Effector memory CD8-positive, alpha-beta T cell (primary cell): ENCODE measurements around the gene PPP3CA.

Experiments used
- ATAC-seq: fragments of 150-1000 bp; cut with Tn5 transposase; replicated peaks from 2 replicates; pipeline ENCODE4 v1.10.0; 2021; ENCODE audit warnings: mild to moderate bottlenecking, moderate library complexity
- DNase-seq, 3 experiments: peaks; one replicate each; pipeline ENCODE4 v3.0.0; 2021
- H3K27ac Mint-ChIP-seq, 2 donors: one replicate each; pipeline ENCODE4 v1.8.0; 2022; ENCODE audit warnings: mild to moderate bottlenecking in 2 of 2, mixed read lengths in 2 of 2, moderate library complexity in 2 of 2
- H3K27me3 Mint-ChIP-seq, 2 donors: one replicate each; pipeline ENCODE4 v1.8.0; 2022; ENCODE audit warnings: mixed read lengths in 2 of 2
- H3K36me3 Mint-ChIP-seq: one replicate; pipeline ENCODE4 v1.8.0; 2022; ENCODE audit warnings: mild to moderate bottlenecking, moderate library complexity, mixed read lengths; ENCODE audit not compliant: insufficient read depth
- H3K4me1 Mint-ChIP-seq, 2 donors: one replicate each; pipeline ENCODE4 v1.8.0; 2022; ENCODE audit warnings: low read depth in 2 of 2, mixed read lengths in 2 of 2
- H3K4me3 Mint-ChIP-seq, 2 donors: one replicate each; pipeline ENCODE4 v1.8.0; 2022; ENCODE audit warnings: mild to moderate bottlenecking in 2 of 2, mixed read lengths in 2 of 2, moderate library complexity in 2 of 2
- H3K9me3 Mint-ChIP-seq, 2 donors: one replicate each; pipeline ENCODE4 v1.8.0; 2022; ENCODE audit warnings: mixed read lengths in 2 of 2

PPP3CA gene

DNA sequence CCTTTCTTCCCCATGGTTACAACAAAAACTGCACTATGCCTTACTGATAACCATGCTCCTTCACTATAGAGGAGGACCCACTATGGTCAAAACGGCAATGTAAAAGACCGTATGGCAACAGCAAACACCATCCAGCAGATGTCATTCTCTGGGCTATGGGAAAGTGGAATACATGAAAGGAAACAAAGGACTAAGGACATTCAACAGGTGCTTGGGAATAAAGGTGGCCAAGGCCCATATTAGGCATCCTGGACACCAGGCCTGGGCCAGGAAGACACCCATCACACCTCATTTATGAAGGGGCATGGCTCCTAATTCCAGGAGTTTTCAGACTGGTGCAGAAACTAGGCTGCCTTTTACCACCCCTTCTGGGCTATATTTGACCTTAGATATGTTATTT is 268.4 kb downstream of the PPP3CA start:
- peaks cover 16% of the 10 kb centered on the region for H3K36me3 Mint-ChIP-seq
- no peaks in the 10 kb centered on the region for H3K9me3 Mint-ChIP-seq
- DNase-seq = no peak
- peaks cover 2 to 13% of the 10 kb centered on the region in 2 donors for H3K4me1 Mint-ChIP-seq
- H3K27ac Mint-ChIP-seq = peak overlapping the region in 1 of 2 donors; percentile 38
- H3K27me3 Mint-ChIP-seq = no peaks in the 10 kb centered on the region
- no peak for ATAC-seq
- no peak overlapping the region for H3K4me3 Mint-ChIP-seq

DNA sequence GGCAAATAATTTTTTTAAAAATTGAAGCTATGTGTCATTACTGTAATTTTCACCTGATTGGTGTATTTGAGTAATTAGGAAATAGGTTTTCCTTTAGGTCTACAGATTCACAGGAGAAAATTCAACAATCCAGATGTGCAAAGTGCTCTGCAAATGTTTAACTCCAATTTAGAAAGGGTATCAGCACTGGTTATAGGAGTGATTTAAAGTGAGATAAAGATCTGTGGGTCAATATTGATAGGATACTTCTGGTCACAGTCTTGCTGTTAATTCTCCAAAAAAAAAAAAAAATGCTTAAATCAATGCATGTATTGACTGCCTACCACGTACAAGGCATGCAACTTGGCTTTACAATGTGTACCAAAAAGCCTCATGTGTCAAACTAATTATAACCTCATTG is 271.3 kb downstream of the PPP3CA start:
- H3K27me3 Mint-ChIP-seq = no peaks in the 10 kb centered on the region
- ATAC-seq (no peak), DNase-seq (no peak)
- no peaks in the 10 kb centered on the region for H3K9me3 Mint-ChIP-seq
- no peak overlapping the region for H3K4me3 Mint-ChIP-seq
- peaks cover 12% of the 10 kb centered on the region for H3K36me3 Mint-ChIP-seq
- H3K4me1 Mint-ChIP-seq = peaks cover 3 to 13% of the 10 kb centered on the region in 2 donors
- H3K27ac Mint-ChIP-seq = no peak overlapping the region

DNA sequence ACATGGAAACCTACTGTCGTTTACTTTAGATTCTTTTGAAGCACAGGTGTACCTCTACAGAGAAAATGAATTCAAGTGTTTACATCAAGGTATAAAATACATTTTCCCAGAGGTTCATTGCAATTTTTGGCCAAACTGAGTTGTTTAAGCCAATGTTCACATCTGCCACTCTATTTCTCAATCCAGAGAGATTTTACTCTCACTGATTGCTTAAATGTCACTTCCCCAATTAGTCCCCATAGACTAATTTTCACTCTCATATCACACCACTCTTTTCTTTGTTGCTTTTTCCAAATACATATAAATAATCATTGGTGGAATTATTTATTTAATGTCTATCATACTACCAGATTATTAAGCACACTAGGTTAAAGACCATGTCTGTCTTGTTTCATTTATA is 271.8 kb downstream of the PPP3CA start:
- Mint-ChIP-seq H3K4me3 (no peak overlapping the region), H3K9me3 (no peaks in the 10 kb centered on the region), H3K4me1 (peaks cover 1 to 13% of the 10 kb centered on the region in 2 donors), H3K27me3 (no peaks in the 10 kb centered on the region), H3K36me3 (peaks cover 12% of the 10 kb centered on the region), H3K27ac (no peak overlapping the region)
- ATAC-seq = no peak
- no peak for DNase-seq

DNA sequence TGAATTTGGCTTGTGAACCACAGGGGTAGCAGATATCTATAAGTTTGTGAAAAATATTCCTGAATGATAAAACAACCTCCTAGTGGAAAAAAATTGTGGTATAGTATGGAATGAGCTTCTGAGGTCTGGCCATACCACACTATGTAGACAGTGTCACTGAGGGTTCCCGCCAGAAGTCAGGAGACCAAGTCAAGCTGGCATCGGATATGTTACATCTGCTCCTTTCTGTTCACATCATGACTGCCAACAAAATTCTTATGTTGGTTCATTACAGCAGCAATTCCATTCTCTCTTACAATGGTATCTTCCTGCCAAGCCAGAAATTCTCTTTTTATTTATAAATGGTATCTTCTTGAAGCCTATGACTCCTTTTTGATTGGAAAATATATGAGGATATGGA is 273.0 kb downstream of the PPP3CA start:
- no peaks in the 10 kb centered on the region for H3K9me3 Mint-ChIP-seq
- peaks cover 1 to 13% of the 10 kb centered on the region in 2 donors for H3K4me1 Mint-ChIP-seq
- ATAC-seq = no peak

DNA sequence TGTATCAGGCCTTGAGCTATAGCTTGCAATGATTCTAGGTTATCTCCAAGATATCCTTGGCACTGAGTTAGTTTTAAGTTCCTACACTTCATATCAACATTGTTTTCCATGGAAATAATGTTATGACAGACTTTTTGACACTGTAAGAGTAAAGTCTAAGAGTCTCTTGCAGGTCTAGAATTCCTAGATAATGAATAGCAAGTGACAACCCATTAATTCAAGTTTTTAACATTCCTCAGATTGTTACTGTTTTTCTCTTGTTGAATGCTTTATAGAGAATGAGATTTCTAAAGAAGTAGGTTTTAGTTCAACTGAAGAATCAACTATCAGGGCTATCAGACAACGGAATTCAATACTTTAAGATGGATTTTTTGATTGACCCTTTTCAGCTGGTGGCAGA is 276.1 kb downstream of the PPP3CA start:
- no peaks in the 10 kb centered on the region for H3K9me3 Mint-ChIP-seq
- DNase-seq (no peak), ATAC-seq (no peak)
- no peaks in the 10 kb centered on the region for H3K36me3 Mint-ChIP-seq
- H3K4me1 Mint-ChIP-seq = peaks cover 1 to 13% of the 10 kb centered on the region in 2 donors
- H3K4me3 Mint-ChIP-seq = no peak overlapping the region
- no peak overlapping the region for H3K27ac Mint-ChIP-seq
- no peaks in the 10 kb centered on the region for H3K27me3 Mint-ChIP-seq

More for the DNA sequence above, 273.0 kb downstream of the PPP3CA start:
- DNase-seq = no peak
- Mint-ChIP-seq H3K4me3 (no peak overlapping the region), H3K27ac (peak overlapping the region in 1 of 2 donors; percentile 44), H3K36me3 (peaks cover 9% of the 10 kb centered on the region), H3K27me3 (no peaks in the 10 kb centered on the region)

DNA sequence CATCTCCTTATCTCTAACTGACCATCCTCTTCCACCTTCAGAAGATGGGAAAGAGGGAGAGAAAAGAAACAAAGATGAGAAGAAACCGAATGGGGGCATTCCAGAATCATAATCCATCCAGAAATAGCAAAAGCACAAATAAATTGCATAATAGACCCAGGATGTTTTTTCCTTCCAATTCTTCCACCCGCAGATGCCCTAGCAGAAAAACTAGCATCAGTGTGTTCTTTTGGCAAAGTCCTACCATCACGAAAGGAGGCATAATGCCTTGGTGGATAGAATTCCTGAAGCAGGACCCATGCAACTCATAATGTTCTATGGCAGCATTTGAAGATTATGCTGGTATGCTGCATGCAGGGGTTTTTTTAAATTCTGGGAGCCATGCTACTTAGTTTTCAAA is 279.2 kb downstream of the PPP3CA start:
- H3K4me3 Mint-ChIP-seq = no peak overlapping the region
- DNase-seq = no peak
- no peak for ATAC-seq
- H3K4me1 Mint-ChIP-seq = peaks cover 1 to 4% of the 10 kb centered on the region in 2 donors
- H3K9me3 Mint-ChIP-seq = no peaks in the 10 kb centered on the region
- H3K27ac Mint-ChIP-seq = no peak overlapping the region
- no peaks in the 10 kb centered on the region for H3K27me3 Mint-ChIP-seq
- H3K36me3 Mint-ChIP-seq = no peaks in the 10 kb centered on the region

DNA sequence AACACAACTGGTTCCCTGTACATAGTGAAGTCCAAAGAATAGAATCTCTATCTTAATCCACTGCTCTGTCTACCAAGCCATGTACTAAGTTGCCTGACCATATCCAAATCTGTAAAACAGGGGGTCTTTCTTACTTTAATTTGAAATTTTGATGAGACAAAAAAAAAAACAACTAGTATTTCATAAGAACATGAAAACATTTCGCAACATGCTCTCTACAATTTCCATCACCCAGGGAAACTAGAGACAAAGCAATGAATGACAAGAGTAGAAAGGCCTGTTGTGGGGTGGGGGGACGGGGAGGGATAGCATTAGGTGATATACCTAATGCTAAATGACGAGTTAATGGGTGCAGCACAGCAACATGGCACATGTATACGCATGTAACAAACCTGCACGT is 279.9 kb downstream of the PPP3CA start:
- Mint-ChIP-seq H3K4me1 (peaks cover 1 to 4% of the 10 kb centered on the region in 2 donors), H3K9me3 (no peaks in the 10 kb centered on the region), H3K27ac (peak overlapping the region in 1 of 2 donors; percentile 52), H3K27me3 (no peaks in the 10 kb centered on the region), H3K4me3 (no peak overlapping the region), H3K36me3 (no peaks in the 10 kb centered on the region)
- DNase-seq (no peak), ATAC-seq (no peak)

DNA sequence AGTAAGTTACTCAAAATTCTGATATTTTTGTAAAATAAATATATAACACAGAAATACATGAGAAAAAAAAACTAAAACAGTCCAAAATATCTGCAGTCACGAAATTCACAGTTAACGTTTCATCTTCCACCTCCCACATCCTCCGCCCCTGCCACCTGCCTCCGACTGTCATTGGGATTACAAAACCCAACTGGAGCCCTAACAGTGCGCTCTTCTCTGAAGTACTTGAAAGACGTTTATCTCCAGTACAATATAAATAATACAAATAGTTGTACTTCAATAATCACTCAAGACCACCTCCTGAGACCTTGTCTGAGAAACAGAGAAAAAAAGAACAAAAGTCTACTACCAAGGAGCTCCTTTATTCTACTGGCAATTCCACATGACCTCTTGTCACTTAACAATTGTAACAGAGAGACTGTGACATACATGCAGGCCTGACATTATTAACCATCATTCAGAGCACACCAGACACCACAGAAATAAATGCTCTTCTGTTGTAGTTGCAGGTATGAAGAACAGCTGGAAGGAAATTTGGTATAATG is 280.6 kb downstream of the PPP3CA start:
- Mint-ChIP-seq H3K4me1 (peaks cover 0 to 4% of the 10 kb centered on the region in 2 donors), H3K9me3 (no peaks in the 10 kb centered on the region)

DNA sequence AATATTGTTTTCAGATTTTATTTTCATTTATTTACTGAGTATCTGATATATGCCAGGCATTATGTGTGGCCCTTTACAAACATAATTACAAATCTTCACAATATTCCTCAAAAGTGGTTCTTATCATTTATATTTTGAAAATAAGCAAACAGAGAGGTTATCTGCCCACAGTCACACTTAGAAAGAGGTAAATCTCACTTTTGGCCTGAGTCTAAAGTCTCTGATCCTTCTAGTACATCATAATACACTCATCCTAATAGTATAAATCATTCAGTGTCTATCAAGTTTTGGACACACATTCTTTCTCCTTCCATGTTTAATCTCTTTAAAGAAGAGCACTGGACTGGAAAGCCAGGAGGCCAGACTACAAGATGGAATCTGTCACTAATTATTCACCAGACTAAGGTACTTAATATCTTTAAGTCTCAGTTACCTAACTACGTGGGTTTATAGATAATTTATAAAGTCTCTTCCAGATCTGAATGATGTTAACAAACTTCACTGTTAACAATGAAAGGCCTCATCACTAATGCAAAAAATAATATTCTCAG is 281.3 kb downstream of the PPP3CA start:
- no peak for ATAC-seq
- Mint-ChIP-seq H3K36me3 (no peaks in the 10 kb centered on the region), H3K4me3 (no peak overlapping the region), H3K9me3 (no peaks in the 10 kb centered on the region), H3K27me3 (no peaks in the 10 kb centered on the region), H3K4me1 (peaks cover 0 to 4% of the 10 kb centered on the region in 2 donors), H3K27ac (no peak overlapping the region)
- no peak for DNase-seq

More for the DNA sequence above, 280.6 kb downstream of the PPP3CA start:
- Mint-ChIP-seq H3K36me3 (no peaks in the 10 kb centered on the region), H3K4me3 (no peak overlapping the region), H3K27me3 (no peaks in the 10 kb centered on the region), H3K27ac (peak overlapping the region in 1 of 2 donors; percentile 52)
- ATAC-seq = no peak
- DNase-seq = no peak

DNA sequence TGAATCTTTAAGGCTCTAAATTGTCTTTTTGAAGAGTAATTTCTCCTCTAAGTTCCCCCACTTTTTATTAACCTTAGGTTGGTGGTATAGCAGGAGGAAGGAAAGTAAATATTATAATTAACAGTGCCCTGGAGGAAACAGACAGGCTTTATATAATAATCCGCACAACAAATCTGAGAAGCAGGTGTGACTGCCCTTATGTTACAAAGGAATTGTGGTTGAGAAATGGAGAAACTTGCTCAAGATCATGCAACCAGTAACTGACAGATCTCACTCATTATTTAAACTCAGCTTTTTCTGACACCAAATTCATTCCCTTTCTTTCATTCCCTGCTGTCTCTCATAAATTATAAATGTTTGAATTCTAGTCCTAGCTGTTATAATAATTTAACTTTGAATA is 282.0 kb downstream of the PPP3CA start:
- Mint-ChIP-seq H3K27ac (no peak overlapping the region), H3K4me3 (no peak overlapping the region), H3K9me3 (no peaks in the 10 kb centered on the region), H3K36me3 (no peaks in the 10 kb centered on the region), H3K27me3 (no peaks in the 10 kb centered on the region), H3K4me1 (peaks cover 0 to 4% of the 10 kb centered on the region in 2 donors)
- DNase-seq = no peak
- no peak for ATAC-seq

DNA sequence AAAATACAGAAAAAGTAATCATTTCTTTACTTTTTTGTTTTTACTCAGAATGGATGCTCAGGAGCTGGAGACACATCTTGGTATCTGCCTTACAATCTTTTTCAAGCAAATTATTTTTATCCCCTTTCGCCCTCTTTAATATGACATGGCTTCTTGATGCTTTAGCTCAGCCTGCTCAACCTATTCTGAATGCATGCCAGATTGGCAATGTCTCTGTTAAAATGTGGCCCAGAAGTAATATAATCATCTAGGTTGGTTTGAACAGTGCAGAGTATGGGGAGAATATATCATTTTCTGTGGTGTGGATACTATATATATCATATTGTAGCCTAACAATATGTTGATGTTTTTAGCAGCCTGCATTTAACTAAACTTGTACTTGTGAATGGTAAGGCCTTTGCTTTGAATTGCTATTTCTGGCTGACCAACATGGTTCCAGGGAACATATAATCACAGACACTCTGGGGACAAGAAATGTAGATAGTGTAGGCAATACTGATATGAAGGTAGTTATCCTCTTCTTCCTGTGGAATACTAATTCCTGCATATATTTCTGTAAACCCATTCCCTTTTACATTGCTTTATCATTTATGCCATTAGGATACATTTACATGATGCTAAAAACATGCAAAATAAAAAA is 282.7 kb downstream of the PPP3CA start:
- DNase-seq (no peak), ATAC-seq (no peak)
- Mint-ChIP-seq H3K4me3 (no peak overlapping the region), H3K36me3 (peaks cover 4% of the 10 kb centered on the region), H3K27ac (no peak overlapping the region), H3K27me3 (no peaks in the 10 kb centered on the region), H3K4me1 (peaks cover 0 to 4% of the 10 kb centered on the region in 2 donors), H3K9me3 (no peaks in the 10 kb centered on the region)

DNA sequence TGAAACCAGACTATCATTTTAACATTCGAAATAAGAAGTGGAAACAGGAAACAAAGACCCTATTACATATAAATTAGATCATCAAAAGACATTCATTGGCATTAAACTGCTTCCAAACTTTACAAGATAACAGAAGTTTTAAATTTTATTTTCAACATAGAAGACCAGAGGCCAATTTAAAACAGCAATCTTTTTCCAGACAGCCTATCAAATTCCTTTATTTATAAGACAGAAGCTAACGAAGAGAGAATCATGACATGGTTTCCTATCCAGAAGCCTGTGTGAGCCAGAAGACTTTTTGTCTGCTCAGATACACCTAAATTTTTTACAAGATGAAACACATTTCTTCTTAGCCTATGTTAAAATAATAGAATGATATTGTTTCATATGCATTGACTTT is 291.9 kb downstream of the PPP3CA start:
- Mint-ChIP-seq H3K9me3 (no peaks in the 10 kb centered on the region), H3K36me3 (peaks cover 8% of the 10 kb centered on the region), H3K27ac (peak overlapping the region in 1 of 2 donors; percentile 7), H3K4me1 (peaks cover 7 to 24% of the 10 kb centered on the region in 2 donors), H3K27me3 (no peaks in the 10 kb centered on the region), H3K4me3 (no peak overlapping the region)
- DNase-seq (no peak), ATAC-seq (no peak)

DNA sequence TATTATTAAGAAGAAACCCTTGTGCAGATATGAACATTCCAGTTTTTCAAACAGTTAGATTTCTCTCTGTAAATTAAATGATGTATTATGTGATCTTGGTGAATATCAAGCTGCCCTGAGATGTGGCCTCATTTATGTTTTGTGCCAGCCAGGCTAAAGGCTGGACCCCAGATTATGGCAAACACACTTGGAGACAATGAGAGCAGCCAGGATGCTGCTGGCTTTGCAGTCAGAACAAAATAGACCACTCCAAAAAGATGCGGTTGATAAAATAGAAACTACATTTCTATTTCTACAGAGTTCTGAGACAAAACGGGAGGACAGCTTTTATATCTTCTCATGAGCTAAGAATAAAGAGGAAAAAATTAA is 296.5 kb downstream of the PPP3CA start:
- DNase-seq (no peak), ATAC-seq (peak; percentile 16)
- H3K27me3 Mint-ChIP-seq = no peaks in the 10 kb centered on the region
- peaks cover 5 to 20% of the 10 kb centered on the region in 2 donors for H3K4me1 Mint-ChIP-seq
- no peaks in the 10 kb centered on the region for H3K36me3 Mint-ChIP-seq
- no peaks in the 10 kb centered on the region for H3K9me3 Mint-ChIP-seq
- peak overlapping the region in 1 of 2 donors; percentile 1 for H3K4me3 Mint-ChIP-seq
- peak overlapping the region in 1 of 2 donors; percentile 82 for H3K27ac Mint-ChIP-seq
